ENCODE data around the gene RPTOR. TPM values are rescaled to one million over a fixed set of nuclear protein-coding genes. Genes with fewer than 3 reads are reported as not detected.

The RPTOR gene
- polyA plus RNA-seq, 1 of the 3 experiments (the other 2 are of a cell fraction) = 14.9 TPM

DNA sequence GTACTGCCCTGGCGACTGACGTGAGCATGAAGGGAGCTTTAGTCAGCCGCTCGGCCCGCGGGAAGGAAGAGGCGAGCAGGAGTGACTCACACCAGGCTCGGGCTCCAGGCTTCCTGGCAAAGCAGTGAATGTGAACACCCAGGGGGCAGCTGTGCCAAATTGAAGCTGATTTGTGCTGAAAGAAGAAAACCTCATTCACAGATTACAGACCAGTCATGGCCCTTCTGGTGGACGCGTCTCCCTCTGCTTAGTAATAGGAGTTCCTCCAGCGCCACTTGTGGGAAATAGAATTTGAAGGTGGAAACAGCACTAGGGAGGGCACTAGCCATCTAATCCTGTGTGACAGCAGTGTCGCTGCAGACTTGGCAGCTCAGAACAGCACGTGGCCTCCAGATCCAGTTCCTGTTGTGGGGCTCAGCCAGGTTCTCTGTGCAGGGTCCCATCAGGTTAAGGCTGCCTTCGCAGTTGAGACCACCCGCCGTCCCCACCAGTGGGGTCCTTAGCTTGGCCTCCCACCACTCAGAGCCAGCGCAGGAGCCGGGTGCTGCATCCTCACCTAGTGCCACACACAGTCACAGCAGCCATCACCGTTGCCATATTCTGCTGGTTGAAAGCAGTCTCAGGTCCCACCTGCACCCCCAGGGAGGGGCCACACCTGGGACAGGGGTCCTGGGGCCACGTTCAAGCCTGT lies 282.5 kb downstream of the RPTOR start:
- H3K4me3 ChIP-seq (ENCODE audit: low read depth in 2 of 2, low read length in 1 of 2) = no peak overlapping the region
- peaks cover 6% of the 10 kb centered on the region for H3F3A ChIP-seq (replicated peaks; ENCODE audit: insufficient read depth)
- peak; percentile 73 for DNase-seq
- H3K27me3 ChIP-seq (ENCODE audit: insufficient read depth) = no peaks in the 10 kb centered on the region
- POLR2A ChIA-PET = interaction anchor here (1.0 to 1.3 kb wide), 3 partner anchors 12 to 32 kb away, joined by 3 to 4 read pairs (median 4); no protein-coding TSS in a partner anchor
- no peaks in the 10 kb centered on the region for H3K79me2 ChIP-seq (ENCODE audit: insufficient read depth)
- CTCF ChIA-PET = interaction anchor here (0.7 to 2.1 kb wide), 13 partner anchors 10 to 267 kb away, joined by 3 to 8 read pairs (median 3); no protein-coding TSS in a partner anchor
- peak overlapping the region; percentile 66 to 84 for H3K27ac ChIP-seq (ENCODE audit: low read depth in 2 of 2, low read length in 1 of 2)
- no peaks in the 10 kb centered on the region for H4K20me1 ChIP-seq (ENCODE audit: insufficient read depth)
- peaks cover 17 to 23% of the 10 kb centered on the region in 2 experiments; a peak in 3 of 4 replicates for H3K4me1 ChIP-seq (ENCODE audit: control insufficient read depth in 1 of 2, insufficient read depth in 2 of 2, low read depth in 1 of 2, low read length in 1 of 2)
- no peaks in the 10 kb centered on the region for H3K9me2 ChIP-seq
- WGBS (ENCODE audit: low lambda C conversion rate) = 40% methylated on average over 17 of the region's 20 CpGs
- peak overlapping the region; percentile 31; the same call in 1 of the 2 replicates for H3K9ac ChIP-seq
- H3K9me3 ChIP-seq = no peaks in the 10 kb centered on the region
- H3K4me2 ChIP-seq = peak overlapping the region; percentile 46
- peaks cover 10 to 32% of the 10 kb centered on the region in 2 experiments for H3K36me3 ChIP-seq (replicated peaks in 1 of 2; ENCODE audit: control insufficient read depth in 1 of 2, insufficient read depth in 2 of 2, low read length in 1 of 2)
- H2AFZ ChIP-seq (ENCODE audit: low read depth) = no peak overlapping the region
- TF ChIP-seq MAX (IDR thresholded peaks at IDR 0.05; ENCODE audit: low read depth) (peak; percentile 89), MEF2A (IDR thresholded peaks at IDR 0.05; ENCODE audit: borderline replicate concordance, low read depth) (no peak; the same call in 1 of the 2 replicates), NRF1 (IDR thresholded peaks at IDR 0.05; ENCODE audit: low read depth, low read length) (0 out of 2 replicates have a peak, but pooled peaks have one; percentile 8), NFIC (IDR thresholded peaks at IDR 0.05; ENCODE audit: borderline replicate concordance) (peak; percentile 96), RCOR1 (IDR thresholded peaks at IDR 0.05; ENCODE audit: low read length) (peak; percentile 50), GATA2 (CRISPR knock-in tag; IDR thresholded peaks at IDR 0.05) (no peak), YY1 (IDR thresholded peaks at IDR 0.05; ENCODE audit: low read depth) (no peak), RFX5 (IDR thresholded peaks at IDR 0.05; ENCODE audit: low read length) (no peak), CHD2 (IDR thresholded peaks at IDR 0.05; ENCODE audit: low read length, partially characterized antibody) (no peak), FOXJ3 (CRISPR knock-in tag; IDR thresholded peaks at IDR 0.05) (no peak), EP300 (IDR thresholded peaks at IDR 0.05; ENCODE audit: borderline replicate concordance in 1 of 2, low read depth in 1 of 2, low read length in 1 of 2) (peak in 1 of 2 experiments; percentile 91; a peak in 1 of 4 replicates), TAF1 (IDR thresholded peaks at IDR 0.05; ENCODE audit: borderline replicate concordance, low read depth, low read length) (peak; percentile 52; the same call in 1 of the 2 replicates), POLR2AphosphoS5 (IDR thresholded peaks at IDR 0.05; ENCODE audit: low read depth, low read length) (peak; percentile 72; the same call in 1 of the 2 replicates), TEAD4 (IDR thresholded peaks at IDR 0.05; ENCODE audit: borderline replicate concordance, insufficient read depth) (no peak), SMC3 (IDR thresholded peaks at IDR 0.05; ENCODE audit: low read depth, low read length) (peak; percentile 37), USF2 (IDR thresholded peaks at IDR 0.05; ENCODE audit: borderline replicate concordance, low read depth, low read length) (no peak), SIN3A (IDR thresholded peaks at IDR 0.05; ENCODE audit: borderline replicate concordance, low read depth, low read length) (peak; percentile 93; the same call in 1 of the 2 replicates), EZH2phosphoT487 (IDR thresholded peaks at IDR 0.05; ENCODE audit: borderline replicate concordance, low read depth) (no peak), RXRA (IDR thresholded peaks at IDR 0.05; ENCODE audit: borderline replicate concordance, low read depth) (no peak), ELF1 (IDR thresholded peaks at IDR 0.05) (no peak), FOSL2 (IDR thresholded peaks at IDR 0.05; ENCODE audit: borderline replicate concordance, low read depth) (peak; percentile 98), GABPA (IDR thresholded peaks at IDR 0.05; ENCODE audit: low read depth) (no peak), IRF3 (IDR thresholded peaks at IDR 0.05; ENCODE audit: low read depth, low read length) (no peak), MXI1 (IDR thresholded peaks at IDR 0.05; ENCODE audit: low read depth, low read length) (0 out of 2 replicates have a peak, but pooled peaks have one; percentile 54)
- TF ChIP-seq, protein P1, sequence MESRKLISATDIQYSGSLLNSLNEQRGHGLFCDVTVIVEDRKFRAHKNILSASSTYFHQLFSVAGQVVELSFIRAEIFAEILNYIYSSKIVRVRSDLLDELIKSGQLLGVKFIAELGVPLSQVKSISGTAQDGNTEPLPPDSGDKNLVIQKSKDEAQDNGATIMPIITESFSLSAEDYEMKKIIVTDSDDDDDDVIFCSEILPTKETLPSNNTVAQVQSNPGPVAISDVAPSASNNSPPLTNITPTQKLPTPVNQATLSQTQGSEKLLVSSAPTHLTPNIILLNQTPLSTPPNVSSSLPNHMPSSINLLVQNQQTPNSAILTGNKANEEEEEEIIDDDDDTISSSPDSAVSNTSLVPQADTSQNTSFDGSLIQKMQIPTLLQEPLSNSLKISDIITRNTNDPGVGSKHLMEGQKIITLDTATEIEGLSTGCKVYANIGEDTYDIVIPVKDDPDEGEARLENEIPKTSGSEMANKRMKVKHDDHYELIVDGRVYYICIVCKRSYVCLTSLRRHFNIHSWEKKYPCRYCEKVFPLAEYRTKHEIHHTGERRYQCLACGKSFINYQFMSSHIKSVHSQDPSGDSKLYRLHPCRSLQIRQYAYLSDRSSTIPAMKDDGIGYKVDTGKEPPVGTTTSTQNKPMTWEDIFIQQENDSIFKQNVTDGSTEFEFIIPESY (IDR thresholded peaks at IDR 0.05; ENCODE audit: borderline replicate concordance, low read depth) = peak; percentile 55; the same call in 1 of the 2 replicates
- TF ChIP-seq, protein P2, sequence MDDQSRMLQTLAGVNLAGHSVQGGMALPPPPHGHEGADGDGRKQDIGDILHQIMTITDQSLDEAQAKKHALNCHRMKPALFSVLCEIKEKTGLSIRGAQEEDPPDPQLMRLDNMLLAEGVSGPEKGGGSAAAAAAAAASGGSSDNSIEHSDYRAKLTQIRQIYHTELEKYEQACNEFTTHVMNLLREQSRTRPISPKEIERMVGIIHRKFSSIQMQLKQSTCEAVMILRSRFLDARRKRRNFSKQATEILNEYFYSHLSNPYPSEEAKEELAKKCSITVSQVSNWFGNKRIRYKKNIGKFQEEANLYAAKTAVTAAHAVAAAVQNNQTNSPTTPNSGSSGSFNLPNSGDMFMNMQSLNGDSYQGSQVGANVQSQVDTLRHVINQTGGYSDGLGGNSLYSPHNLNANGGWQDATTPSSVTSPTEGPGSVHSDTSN (IDR thresholded peaks at IDR 0.05) = peak; percentile 94
- TF ChIP-seq, protein P3, sequence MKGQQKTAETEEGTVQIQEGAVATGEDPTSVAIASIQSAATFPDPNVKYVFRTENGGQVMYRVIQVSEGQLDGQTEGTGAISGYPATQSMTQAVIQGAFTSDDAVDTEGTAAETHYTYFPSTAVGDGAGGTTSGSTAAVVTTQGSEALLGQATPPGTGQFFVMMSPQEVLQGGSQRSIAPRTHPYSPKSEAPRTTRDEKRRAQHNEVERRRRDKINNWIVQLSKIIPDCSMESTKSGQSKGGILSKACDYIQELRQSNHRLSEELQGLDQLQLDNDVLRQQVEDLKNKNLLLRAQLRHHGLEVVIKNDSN (IDR thresholded peaks at IDR 0.05; ENCODE audit: borderline replicate concordance, low read depth) = no peak
